HG02623 (cell line): Measurements from ENCODE around the gene GRIK1.

Experiments
- ATAC-seq: cut with Tn5 transposase; IDR thresholded peaks from one replicate; pipeline ENCODE4 v1.9.1; 2021; ENCODE audit warnings: moderate library complexity; ENCODE audit not compliant: unreplicated experiment

The GRIK1 gene

GRCh38 chr21:29555601-29556000 lies 384.2 kb downstream of the GRIK1 start:
- ATAC-seq: no peak

GRCh38 chr21:29550205-29550604 lies 389.6 kb downstream of the GRIK1 start:
- no peak for ATAC-seq

GRCh38 chr21:29549614-29550013 lies 390.2 kb downstream of the GRIK1 start:
- ATAC-seq: no peak

- ATAC-seq: no peak
These were observed 391.8 kb downstream of the GRIK1 start for GRCh38 chr21:29547998-29548397.

- ATAC-seq: no peak
These were observed 393.7 kb downstream of the GRIK1 start for GRCh38 chr21:29546071-29546470.

- ATAC-seq: no peak
These were observed 399.5 kb downstream of the GRIK1 start for GRCh38 chr21:29540289-29540688.

GRCh38 chr21:29538115-29538514 lies 401.7 kb downstream of the GRIK1 start:
- ATAC-seq: no peak

- no peak for ATAC-seq
These were observed 405.3 kb downstream of the GRIK1 start for GRCh38 chr21:29534448-29534847.

- no peak for ATAC-seq
These were observed 410.7 kb downstream of the GRIK1 start for GRCh38 chr21:29529139-29529538.

GRCh38 chr21:29526545-29526944 lies 413.3 kb downstream of the GRIK1 start:
- ATAC-seq: no peak

GRCh38 chr21:29524055-29524454 lies 415.7 kb downstream of the GRIK1 start:
- no peak for ATAC-seq

- ATAC-seq: no peak
These were observed 416.1 kb downstream of the GRIK1 start for GRCh38 chr21:29523646-29524045.

GRCh38 chr21:29521872-29522271 lies 417.9 kb downstream of the GRIK1 start:
- no peak for ATAC-seq

- ATAC-seq: no peak
These were observed 419.6 kb downstream of the GRIK1 start for GRCh38 chr21:29520171-29520570.

- ATAC-seq: no peak
These were observed 425.0 kb downstream of the GRIK1 start for GRCh38 chr21:29514652-29515247.

GRCh38 chr21:29513535-29513934 lies 426.3 kb downstream of the GRIK1 start:
- no peak for ATAC-seq

GRCh38 chr21:29511096-29511495 lies 428.7 kb downstream of the GRIK1 start:
- ATAC-seq: no peak

- no peak for ATAC-seq
These were observed 430.7 kb downstream of the GRIK1 start for GRCh38 chr21:29509121-29509520.

- ATAC-seq: no peak
These were observed 431.5 kb downstream of the GRIK1 start for GRCh38 chr21:29508301-29508700.

GRCh38 chr21:29506947-29507346 lies 432.8 kb downstream of the GRIK1 start:
- ATAC-seq: no peak

GRCh38 chr21:29506214-29506613 lies 433.6 kb downstream of the GRIK1 start:
- no peak for ATAC-seq

GRCh38 chr21:29504751-29505321 lies 435.0 kb downstream of the GRIK1 start:
- ATAC-seq: no peak

- ATAC-seq: no peak
These were observed 438.3 kb downstream of the GRIK1 start for GRCh38 chr21:29501451-29501850.
